Measurements from ENCODE around the gene MLLT6.

Gene MLLT6

GRCh38 chr17:38667787-38668122, 37.3 kb upstream of the MLLT6 start:
- H3K4me1 ChIP-seq (ENCODE audit: insufficient read depth, low read length), result peaks cover 7% of the 10 kb centered on the region; the same call in 1 of the 2 replicates
- no peak overlapping the region for H3K4me3 ChIP-seq (ENCODE audit: low read length)
- H3K36me3 ChIP-seq (ENCODE audit: insufficient read depth, low read depth, low read length), result no peaks in the 10 kb centered on the region
- peaks cover 52% of the 10 kb centered on the region for H3K27me3 ChIP-seq (ENCODE audit: insufficient read depth, low read length)
- H3K9ac ChIP-seq (ENCODE audit: low read depth, low read length), result no peak overlapping the region
- H3K27ac ChIP-seq (ENCODE audit: low read length), result no peak overlapping the region
- no peaks in the 10 kb centered on the region for H3K9me3 ChIP-seq (ENCODE audit: insufficient read depth, low read depth, low read length)

- Histone ChIP-seq H3K9ac (ENCODE audit: low read depth, low read length) (no peak overlapping the region), H3K27me3 (ENCODE audit: insufficient read depth, low read length) (peaks cover 70% of the 10 kb centered on the region), H3K9me3 (ENCODE audit: insufficient read depth, low read depth, low read length) (no peaks in the 10 kb centered on the region), H3K27ac (ENCODE audit: low read length) (no peak overlapping the region), H3K36me3 (ENCODE audit: insufficient read depth, low read depth, low read length) (no peaks in the 10 kb centered on the region), H3K4me3 (ENCODE audit: low read length) (no peak overlapping the region), H3K4me1 (ENCODE audit: insufficient read depth, low read length) (peaks cover 5% of the 10 kb centered on the region; the same call in 1 of the 2 replicates)
These were observed 35.6 kb upstream of the MLLT6 start for GRCh38 chr17:38669520-38669919.

GRCh38 chr17:38671939-38672720, 32.9 kb upstream of the MLLT6 start:
- peaks cover 95% of the 10 kb centered on the region for H3K27me3 ChIP-seq (ENCODE audit: insufficient read depth, low read length)
- no peak overlapping the region for H3K9ac ChIP-seq (ENCODE audit: low read depth, low read length)
- peak overlapping the region; percentile 72 for H3K4me3 ChIP-seq (ENCODE audit: low read length)
- no peak overlapping the region for H3K27ac ChIP-seq (ENCODE audit: low read length)
- H3K9me3 ChIP-seq (ENCODE audit: insufficient read depth, low read depth, low read length), result no peaks in the 10 kb centered on the region
- no peaks in the 10 kb centered on the region for H3K36me3 ChIP-seq (ENCODE audit: insufficient read depth, low read depth, low read length)
- peaks cover 8% of the 10 kb centered on the region; the same call in 1 of the 2 replicates for H3K4me1 ChIP-seq (ENCODE audit: insufficient read depth, low read length)

DNA sequence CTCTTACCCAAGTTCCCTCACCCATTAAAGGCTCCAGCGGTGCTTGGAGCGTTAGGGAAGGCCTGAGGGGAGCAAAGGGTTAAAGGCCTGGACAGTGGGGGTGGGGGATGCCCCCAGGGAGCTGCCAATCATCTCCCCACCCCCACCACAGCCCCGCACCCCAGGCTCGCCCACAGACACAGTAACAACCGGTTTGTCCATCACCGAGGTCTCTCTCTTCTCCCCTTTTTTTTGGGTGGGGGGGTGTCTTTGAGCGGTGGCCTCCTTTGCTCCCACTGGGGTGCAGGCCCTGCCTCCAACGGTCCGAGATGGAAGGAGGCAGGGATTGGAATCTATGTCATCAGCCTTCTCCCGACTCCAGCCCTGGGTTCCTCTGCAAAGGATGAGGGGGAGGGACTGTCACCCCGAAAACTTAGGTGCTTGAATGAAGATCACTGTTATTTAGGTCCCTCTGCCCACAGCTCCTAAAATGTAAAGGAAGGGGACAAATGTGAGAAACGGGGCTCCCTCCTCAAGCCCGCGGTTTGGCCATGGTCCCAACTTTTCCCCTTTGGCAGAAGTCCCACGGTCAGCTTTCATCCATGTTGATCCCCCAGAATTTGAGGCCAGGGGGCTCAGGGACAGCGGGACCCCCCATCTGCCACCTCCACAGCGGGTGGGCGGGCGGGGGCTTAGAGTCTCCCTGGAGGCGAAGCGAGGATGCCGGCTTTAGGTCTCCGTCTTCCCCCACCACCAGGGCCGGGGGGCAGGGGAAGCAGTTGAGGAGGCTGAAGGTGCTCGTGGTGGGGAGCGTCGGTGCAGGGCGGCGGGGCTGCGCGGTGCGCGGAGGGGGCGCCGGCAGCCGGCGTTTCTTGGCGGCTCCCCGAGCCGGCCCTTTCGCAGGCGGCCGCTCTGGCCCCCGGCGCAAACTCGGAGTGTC, 32.0 kb upstream of the MLLT6 start:
- Histone ChIP-seq H3K27ac (ENCODE audit: low read length) (no peak overlapping the region), H3K36me3 (ENCODE audit: insufficient read depth, low read depth, low read length) (no peaks in the 10 kb centered on the region), H3K4me1 (ENCODE audit: insufficient read depth, low read length) (peaks cover 8% of the 10 kb centered on the region; the same call in 1 of the 2 replicates), H3K27me3 (ENCODE audit: insufficient read depth, low read length) (peaks cover 89% of the 10 kb centered on the region), H3K9me3 (ENCODE audit: insufficient read depth, low read depth, low read length) (no peaks in the 10 kb centered on the region), H3K4me3 (ENCODE audit: low read length) (peak overlapping the region; percentile 72), H3K9ac (ENCODE audit: low read depth, low read length) (no peak overlapping the region)

- H3K4me1 ChIP-seq (ENCODE audit: insufficient read depth, low read length), result peaks cover 8% of the 10 kb centered on the region; the same call in 1 of the 2 replicates
- no peaks in the 10 kb centered on the region for H3K36me3 ChIP-seq (ENCODE audit: insufficient read depth, low read depth, low read length)
- peak overlapping the region; percentile 55; the same call in 1 of the 2 replicates for H3K4me3 ChIP-seq (ENCODE audit: low read length)
- H3K27ac ChIP-seq (ENCODE audit: low read length), result no peak overlapping the region
- no peaks in the 10 kb centered on the region for H3K9me3 ChIP-seq (ENCODE audit: insufficient read depth, low read depth, low read length)
- H3K27me3 ChIP-seq (ENCODE audit: insufficient read depth, low read length), result peaks cover 83% of the 10 kb centered on the region
- H3K9ac ChIP-seq (ENCODE audit: low read depth, low read length), result no peak overlapping the region
These were observed 31.4 kb upstream of the MLLT6 start for GRCh38 chr17:38673707-38674013.

DNA sequence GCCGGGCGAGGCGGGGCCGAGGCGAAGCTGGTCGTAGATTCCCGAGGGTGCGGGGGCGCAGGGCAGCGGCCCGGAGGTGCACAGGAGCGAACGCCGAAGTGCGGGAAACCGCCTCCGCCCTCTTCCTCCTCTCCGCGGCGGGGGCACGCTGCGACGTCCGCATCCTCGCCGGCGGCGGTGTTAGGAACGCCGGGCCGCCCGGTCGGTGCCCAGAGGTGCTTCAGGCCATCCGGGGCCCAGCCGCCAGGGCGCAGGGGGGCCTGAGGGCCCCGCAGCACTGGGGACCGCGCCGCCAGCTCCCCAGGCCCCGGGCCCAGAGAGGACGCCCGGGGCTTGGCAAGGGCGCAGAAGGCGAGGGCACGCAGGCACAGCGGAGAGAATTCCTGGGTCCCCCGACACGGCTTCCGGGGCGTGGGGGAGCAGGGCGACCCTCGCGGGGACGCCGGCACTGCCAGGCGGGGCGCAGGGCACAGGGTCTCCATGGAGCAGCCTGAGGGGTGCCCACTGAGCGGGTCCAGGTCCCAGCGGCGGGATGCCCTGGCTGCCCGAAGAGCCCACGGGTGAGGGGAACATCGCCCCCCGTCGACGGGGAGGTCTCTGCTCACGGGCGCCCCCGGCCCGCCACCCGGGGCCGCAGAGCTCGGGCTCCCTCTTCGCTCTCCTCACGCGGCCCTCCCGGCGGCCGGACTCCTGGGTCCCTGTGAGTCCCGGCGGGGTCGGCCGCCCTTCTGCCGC, 30.9 kb upstream of the MLLT6 start:
- Histone ChIP-seq H3K4me1 (ENCODE audit: insufficient read depth, low read length) (peaks cover 8% of the 10 kb centered on the region; the same call in 1 of the 2 replicates), H3K27ac (ENCODE audit: low read length) (no peak overlapping the region), H3K9ac (ENCODE audit: low read depth, low read length) (no peak overlapping the region), H3K9me3 (ENCODE audit: insufficient read depth, low read depth, low read length) (no peaks in the 10 kb centered on the region), H3K27me3 (ENCODE audit: insufficient read depth, low read length) (peaks cover 78% of the 10 kb centered on the region), H3K4me3 (ENCODE audit: low read length) (peak overlapping the region; percentile 55; the same call in 1 of the 2 replicates), H3K36me3 (ENCODE audit: insufficient read depth, low read depth, low read length) (no peaks in the 10 kb centered on the region)

GRCh38 chr17:38674749-38675615, 30.1 kb upstream of the MLLT6 start, which contains the start of gene EPOP:
TSS of gene EPOP (minus strand) at chr17:38674957. CDS start at chr17:38674495, 462 bp downstream.
- H3K27ac ChIP-seq (ENCODE audit: low read length), result no peak within 1 kb of the TSS
- H3K27me3 ChIP-seq (ENCODE audit: insufficient read depth, low read length), result peaks cover 70% of the 10 kb centered on the region
- H3K4me3 ChIP-seq (ENCODE audit: low read length), result peak within 1 kb of the TSS; percentile 57
- H3K36me3 ChIP-seq (ENCODE audit: insufficient read depth, low read depth, low read length), result no peaks in the 10 kb centered on the region
- no peak within 1 kb of the TSS for H3K9ac ChIP-seq (ENCODE audit: low read depth, low read length)
- H3K4me1 ChIP-seq (ENCODE audit: insufficient read depth, low read length), result peaks cover 8% of the 10 kb centered on the region; the same call in 1 of the 2 replicates
- H3K9me3 ChIP-seq (ENCODE audit: insufficient read depth, low read depth, low read length), result no peaks in the 10 kb centered on the region

GRCh38 chr17:38676706-38677504, 28.2 kb upstream of the MLLT6 start:
- Histone ChIP-seq H3K9ac (ENCODE audit: low read depth, low read length) (no peak overlapping the region), H3K4me3 (ENCODE audit: low read length) (no peak overlapping the region), H3K9me3 (ENCODE audit: insufficient read depth, low read depth, low read length) (no peaks in the 10 kb centered on the region), H3K4me1 (ENCODE audit: insufficient read depth, low read length) (peaks cover 6% of the 10 kb centered on the region; the same call in 1 of the 2 replicates), H3K36me3 (ENCODE audit: insufficient read depth, low read depth, low read length) (no peaks in the 10 kb centered on the region), H3K27me3 (ENCODE audit: insufficient read depth, low read length) (peaks cover 51% of the 10 kb centered on the region), H3K27ac (ENCODE audit: low read length) (no peak overlapping the region)

GRCh38 chr17:38677819-38678218, 27.3 kb upstream of the MLLT6 start:
- H3K27me3 ChIP-seq (ENCODE audit: insufficient read depth, low read length), result peaks cover 42% of the 10 kb centered on the region
- no peak overlapping the region for H3K27ac ChIP-seq (ENCODE audit: low read length)
- H3K9ac ChIP-seq (ENCODE audit: low read depth, low read length), result no peak overlapping the region
- H3K36me3 ChIP-seq (ENCODE audit: insufficient read depth, low read depth, low read length), result no peaks in the 10 kb centered on the region
- H3K4me3 ChIP-seq (ENCODE audit: low read length), result no peak overlapping the region
- peaks cover 3% of the 10 kb centered on the region; the same call in 1 of the 2 replicates for H3K4me1 ChIP-seq (ENCODE audit: insufficient read depth, low read length)
- no peaks in the 10 kb centered on the region for H3K9me3 ChIP-seq (ENCODE audit: insufficient read depth, low read depth, low read length)

DNA sequence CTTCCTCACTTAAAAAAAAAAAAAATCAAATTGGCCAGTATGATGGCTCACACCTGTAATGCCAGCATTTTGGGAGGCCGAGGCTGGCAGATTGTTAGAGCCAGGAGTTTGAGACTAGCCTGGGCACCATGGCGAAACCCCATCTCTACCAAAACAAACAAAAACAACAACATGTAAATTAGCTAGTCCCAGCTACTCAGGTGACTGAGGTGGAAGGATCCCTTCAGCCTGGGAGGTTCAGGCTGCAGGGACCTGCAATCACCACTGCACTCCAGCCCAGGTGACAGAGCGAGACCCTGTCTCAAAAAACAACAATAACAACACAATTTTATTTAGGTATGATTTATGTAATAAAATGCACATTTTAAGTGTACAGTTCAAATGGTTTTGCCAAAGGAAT, 24.0 kb upstream of the MLLT6 start:
- H3K36me3 ChIP-seq (ENCODE audit: insufficient read depth, low read depth, low read length), result no peaks in the 10 kb centered on the region
- H3K27ac ChIP-seq (ENCODE audit: low read length), result no peak overlapping the region
- H3K4me3 ChIP-seq (ENCODE audit: low read length), result no peak overlapping the region
- H3K9me3 ChIP-seq (ENCODE audit: insufficient read depth, low read depth, low read length), result no peaks in the 10 kb centered on the region
- H3K9ac ChIP-seq (ENCODE audit: low read depth, low read length), result no peak overlapping the region
- peaks cover 9% of the 10 kb centered on the region for H3K27me3 ChIP-seq (ENCODE audit: insufficient read depth, low read length)
- no peaks in the 10 kb centered on the region for H3K4me1 ChIP-seq (ENCODE audit: insufficient read depth, low read length)
